GM19463 (cell line): ENCODE results near the gene ZNF627.
"Not testable (repeated sequence)": the region's sequence is repeated elsewhere in the genome, so short reads cannot be mapped to it uniquely, and the experiment has no call there.

Source experiments
- ATAC-seq: cut with Tn5 transposase; IDR thresholded peaks from one replicate; pipeline ENCODE4 v1.9.1; 2021; ENCODE audit warnings: mild to moderate bottlenecking, moderate library complexity; ENCODE audit not compliant: unreplicated experiment

ZNF627 gene

GRCh38 chr19:11573763-11574162 is 23.5 kb upstream of the ZNF627 start:
- ATAC-seq, result not testable (repeated sequence)

DNA sequence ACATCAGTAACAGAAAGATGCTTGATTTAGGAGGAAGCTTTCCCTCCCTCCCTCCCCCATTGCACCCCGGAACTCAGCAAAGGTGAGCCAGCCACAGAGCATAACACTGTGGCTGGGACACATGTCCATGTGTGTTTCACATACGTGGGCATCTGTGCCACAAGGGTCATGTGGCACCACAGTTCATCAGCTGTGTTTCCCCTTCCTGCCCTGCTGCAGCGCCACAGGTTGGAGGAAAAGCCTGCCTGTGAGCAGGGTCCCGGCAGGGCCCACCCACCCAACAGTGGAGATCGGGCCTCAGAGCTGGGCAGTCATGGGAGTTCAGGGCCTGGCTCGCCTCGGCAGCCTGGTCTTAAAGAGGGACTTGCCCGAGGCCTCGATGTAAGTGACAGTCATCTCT is 22.6 kb upstream of the ZNF627 start:
- ATAC-seq, result no peak

- ATAC-seq, result no peak
These were observed 21.1 kb upstream of the ZNF627 start for GRCh38 chr19:11576227-11576626.

DNA sequence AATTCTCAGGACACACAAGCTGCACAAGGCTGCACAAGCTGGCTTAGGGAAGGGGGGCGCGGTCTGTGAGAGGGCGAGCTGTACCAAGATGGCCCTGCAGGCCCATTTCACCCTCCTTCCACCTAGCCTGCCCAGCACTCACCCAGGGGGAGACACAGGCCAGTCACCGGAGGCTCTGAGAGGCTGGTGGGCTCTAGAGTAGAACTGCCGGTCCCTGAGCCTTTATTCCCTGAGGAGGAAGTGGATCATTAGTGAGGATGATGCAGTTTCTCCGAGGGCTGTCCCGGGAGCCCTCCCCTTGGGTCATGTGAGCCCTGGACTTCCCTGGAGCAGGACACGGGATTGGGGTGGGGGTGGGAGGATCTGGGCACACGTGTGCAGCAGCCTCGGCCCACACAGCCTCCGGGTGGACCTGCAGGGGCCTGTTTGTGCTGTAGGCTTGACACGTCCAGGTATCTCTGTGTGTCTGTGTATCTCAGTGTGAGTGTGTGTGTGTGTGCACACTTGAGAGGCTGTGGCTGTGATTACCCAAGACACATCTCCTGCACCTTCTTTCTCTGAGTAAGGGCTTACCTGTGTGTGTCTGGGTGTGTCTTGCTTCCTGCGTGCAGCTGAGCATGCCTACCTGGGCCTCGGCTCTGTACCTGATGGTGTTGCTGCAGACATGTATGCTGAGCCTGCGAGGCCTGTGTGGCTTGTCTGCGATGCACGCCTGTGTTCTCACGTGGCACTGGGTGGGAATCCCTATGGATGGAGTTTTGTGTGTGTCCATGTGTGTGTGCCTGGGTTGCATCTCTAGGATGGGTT is 19.6 kb upstream of the ZNF627 start, which contains the start of gene ACP5:
TSS of gene ACP5 (minus strand) at position 195 of the 807 bp plus-strand sequence. CDS start 328 bp downstream, outside the sequence.
- ATAC-seq, result no peak

GRCh38 chr19:11578258-11579142 is 18.8 kb upstream of the ZNF627 start:
- no peak for ATAC-seq

- no peak for ATAC-seq
These were observed 17.2 kb upstream of the ZNF627 start for GRCh38 chr19:11580116-11580515.

- peak; percentile 70 for ATAC-seq
These were observed 15.5 kb upstream of the ZNF627 start for GRCh38 chr19:11581740-11582139.

GRCh38 chr19:11586331-11586730 is 11.0 kb upstream of the ZNF627 start:
- ATAC-seq, result no peak

DNA sequence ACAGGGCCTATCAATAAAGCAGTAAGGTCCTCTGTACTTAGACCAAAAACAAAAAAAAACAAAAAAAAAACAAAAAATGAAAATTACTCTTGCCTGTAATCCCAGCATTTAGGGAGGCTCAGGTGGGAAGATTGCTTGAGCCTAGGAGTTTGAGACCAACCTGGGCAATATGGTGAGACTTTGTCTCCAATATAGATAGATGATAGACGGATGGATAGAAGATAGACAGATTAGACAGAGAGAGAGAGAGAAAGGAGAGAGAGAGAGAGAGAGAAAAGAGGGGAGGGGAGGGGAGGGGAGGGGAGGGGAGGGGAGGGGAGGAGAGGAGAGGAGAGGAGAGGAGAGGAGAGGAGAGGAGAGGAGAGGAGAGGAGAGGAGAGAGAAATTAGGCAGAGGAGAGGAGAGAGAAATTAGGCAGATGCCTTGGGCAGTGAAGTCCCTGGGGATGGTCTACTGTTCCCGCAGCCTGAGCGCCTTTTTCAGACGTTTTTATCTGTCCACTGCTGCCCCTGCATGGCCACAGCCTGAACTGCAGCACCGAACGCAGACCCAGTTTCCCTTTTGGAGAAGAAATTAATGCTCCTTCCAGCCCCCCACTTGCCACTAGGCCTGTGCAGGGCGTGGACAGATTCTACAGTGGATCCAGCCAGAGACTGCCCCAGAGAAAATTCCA is 9.8 kb upstream of the ZNF627 start:
- ATAC-seq, result no peak

- ATAC-seq, result no peak
These were observed 9.2 kb upstream of the ZNF627 start for GRCh38 chr19:11587975-11588631.

DNA sequence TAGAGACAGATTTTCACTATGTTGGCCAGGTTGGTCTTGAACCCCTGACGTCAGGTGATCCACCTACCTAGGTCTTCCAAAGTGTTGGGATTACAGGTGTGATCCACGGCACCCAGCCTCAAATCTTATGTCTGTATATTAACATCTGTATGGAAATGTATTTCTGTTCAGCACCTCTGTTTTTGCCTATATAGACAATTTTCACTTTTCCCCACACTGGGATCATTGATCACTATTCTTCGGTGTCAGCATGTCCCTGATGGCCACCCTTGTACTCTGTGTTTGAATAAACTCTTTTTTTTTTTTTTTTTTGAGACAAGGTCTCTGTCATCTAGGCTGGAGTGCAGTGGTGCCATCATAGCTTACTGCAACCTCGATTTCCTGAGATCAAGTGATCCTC is 3.2 kb upstream of the ZNF627 start:
- ATAC-seq, result no peak

GRCh38 chr19:11596156-11596555 is 1.1 kb upstream of the ZNF627 start:
- ATAC-seq, result no peak

DNA sequence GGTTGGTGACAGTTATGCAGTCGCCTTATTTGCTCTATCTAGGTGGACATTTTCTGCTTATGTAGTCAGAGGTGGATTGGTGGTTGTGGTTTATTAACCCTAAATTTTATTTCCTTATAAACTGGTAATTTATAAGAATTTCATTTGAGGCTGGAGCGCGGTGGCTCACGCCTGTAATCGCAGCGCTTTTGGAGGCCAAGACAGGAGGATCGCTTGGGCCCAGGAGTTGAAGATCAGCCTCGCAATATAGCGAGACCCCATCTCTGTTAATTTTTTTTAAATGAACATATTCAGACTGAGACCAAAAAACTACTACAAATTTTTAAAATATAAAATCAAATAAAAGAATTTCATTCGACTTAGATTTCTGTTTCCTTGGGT is 810 bp downstream of the ZNF627 start:
- ATAC-seq, result no peak

GRCh38 chr19:11598746-11599145 is 1.5 kb downstream of the ZNF627 start:
- no peak for ATAC-seq

- ATAC-seq, result not testable (repeated sequence)
These were observed 2.4 kb downstream of the ZNF627 start for GRCh38 chr19:11599704-11600103.

DNA sequence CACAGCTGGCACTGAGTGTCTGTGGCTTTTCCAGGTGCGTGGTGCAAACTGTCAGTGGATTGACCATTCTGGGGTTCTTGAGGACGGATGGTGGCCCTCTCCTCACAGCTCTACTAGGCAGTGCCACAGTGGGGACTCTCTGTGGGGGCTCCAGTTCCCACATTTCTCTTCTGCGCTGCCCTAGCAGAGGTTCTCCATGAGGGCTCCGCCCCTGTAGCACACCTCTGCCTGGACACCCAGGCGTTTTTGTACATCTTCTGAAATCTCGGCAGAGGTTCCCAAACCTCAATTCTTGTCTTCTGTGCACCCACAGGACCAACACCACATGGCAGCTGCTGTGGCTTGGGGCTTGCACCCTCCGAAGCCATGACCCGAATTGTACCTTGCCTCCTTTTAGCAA is 9.2 kb downstream of the ZNF627 start:
- ATAC-seq, result no peak

DNA sequence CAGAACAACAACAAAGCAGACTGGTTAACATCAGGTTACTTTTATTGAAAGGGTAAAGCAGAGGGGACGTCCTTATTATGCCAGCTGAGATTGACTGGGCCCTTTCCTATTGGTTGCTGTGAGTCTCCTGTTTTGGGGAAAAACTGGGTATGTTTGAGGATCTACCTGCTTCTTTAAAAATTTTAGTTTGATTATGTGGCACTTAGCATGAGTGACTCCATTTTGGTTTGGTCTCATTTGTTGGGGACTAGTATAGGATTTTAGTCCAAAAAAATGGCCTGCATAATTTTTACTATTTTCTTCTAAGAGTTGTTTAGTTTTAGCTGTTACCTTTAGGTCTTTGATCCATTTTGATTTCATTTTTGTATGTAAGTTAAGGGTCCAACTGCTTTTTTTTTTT is 14.4 kb downstream of the ZNF627 start:
- no peak for ATAC-seq

- no peak for ATAC-seq
These were observed 15.7 kb downstream of the ZNF627 start for GRCh38 chr19:11612816-11613511.

- ATAC-seq, result no peak
These were observed 20.1 kb downstream of the ZNF627 start for GRCh38 chr19:11617180-11618062.
